Esophagus squamous epithelium (tissue), 5 donors: ENCODE results near the gene VRTN. TPM values are rescaled to one million over a fixed set of nuclear protein-coding genes. Genes with fewer than 3 reads are reported as not detected.

Experiments
- DNase-seq: peaks from one replicate; lab custom pipeline; 2025; lab: John Stamatoyannopoulos, UW
- H3K27ac ChIP-seq, 4 donors: fragments of 200-600 bp; sonication (generic); one replicate each; pipeline ENCODE4 v1.5.1; 2016 to 2019; ENCODE audit warnings: mild to moderate bottlenecking in 1 of 4
- H3K27me3 ChIP-seq, 4 donors: fragments of 200-600 bp; sonication (generic); 1 replicate in 3 of 4; 2 replicates in 1 of 4; pipeline versions ENCODE4 v1.5.1 to v1.6.0; 2017 to 2021; ENCODE audit warnings: antibody characterized with exemption in 1 of 4
- H3K36me3 ChIP-seq, 3 donors: fragments of 200-600 bp; sonication (generic); one replicate each; pipeline ENCODE4 v1.5.1; 2016 to 2019
- H3K4me1 ChIP-seq, 3 donors: fragments of 200-600 bp; sonication (generic); one replicate each; pipeline ENCODE4 v1.5.1; 2017 to 2019
- H3K4me3 ChIP-seq, 4 donors: fragments of 200-600 bp; sonication (generic); 1 replicate in 3 of 4; 2 replicates in 1 of 4; pipeline ENCODE4 v1.5.1; 2016 to 2019; ENCODE audit warnings: mild to moderate bottlenecking in 2 of 4, moderate library complexity in 1 of 4
- H3K9me3 ChIP-seq, 3 donors: fragments of 200-600 bp; sonication (generic); one replicate each; pipeline ENCODE4 v1.5.1; 2016 to 2019
- CTCF ChIP-seq, 6 experiments: fragments of 450-650 bp in 4 of 6; fragments of 200-600 bp in 2 of 6; sonication (generic) in 2 of 6; IDR thresholded peaks; one replicate each; pipeline ENCODE4 v1.5.1; 2016 to 2019; ENCODE audit warnings: antibody characterized with exemption in 6 of 6, mild to moderate bottlenecking in 4 of 6, moderate library complexity in 4 of 6
- POLR2A ChIP-seq, 4 donors: fragments of 450-650 bp; IDR thresholded peaks; one replicate each; pipeline ENCODE4 v1.6.1; 2017; ENCODE audit warnings: antibody characterized with exemption in 4 of 4, mild to moderate bottlenecking in 4 of 4, moderate library complexity in 3 of 4
- WGBS, 2 donors: methylation state at CpG; one replicate each; pipeline ENCODE4 v1.1.5; 2018; 5-methylcytosine and 5-hydroxymethylcytosine counted together
- intact Hi-C: fragments of 100-400 bp; cut with DNase I; formaldehyde crosslinking; loops from one replicate; pipeline ENCODE4 v1.15.0; 2022
- total RNA-seq, 4 donors: library from RNA; depleted of rRNA; stranded (reverse); fragments of >200 nt; gene quantifications; one replicate each; pipeline ENCODE4 v1.1.0, GENCODE V29; 2016
- donor health status: DM: yes; HTN: yes; CAD: no.

VRTN gene
- total RNA-seq, 4 donors from 2014 or later: not detected

DNA sequence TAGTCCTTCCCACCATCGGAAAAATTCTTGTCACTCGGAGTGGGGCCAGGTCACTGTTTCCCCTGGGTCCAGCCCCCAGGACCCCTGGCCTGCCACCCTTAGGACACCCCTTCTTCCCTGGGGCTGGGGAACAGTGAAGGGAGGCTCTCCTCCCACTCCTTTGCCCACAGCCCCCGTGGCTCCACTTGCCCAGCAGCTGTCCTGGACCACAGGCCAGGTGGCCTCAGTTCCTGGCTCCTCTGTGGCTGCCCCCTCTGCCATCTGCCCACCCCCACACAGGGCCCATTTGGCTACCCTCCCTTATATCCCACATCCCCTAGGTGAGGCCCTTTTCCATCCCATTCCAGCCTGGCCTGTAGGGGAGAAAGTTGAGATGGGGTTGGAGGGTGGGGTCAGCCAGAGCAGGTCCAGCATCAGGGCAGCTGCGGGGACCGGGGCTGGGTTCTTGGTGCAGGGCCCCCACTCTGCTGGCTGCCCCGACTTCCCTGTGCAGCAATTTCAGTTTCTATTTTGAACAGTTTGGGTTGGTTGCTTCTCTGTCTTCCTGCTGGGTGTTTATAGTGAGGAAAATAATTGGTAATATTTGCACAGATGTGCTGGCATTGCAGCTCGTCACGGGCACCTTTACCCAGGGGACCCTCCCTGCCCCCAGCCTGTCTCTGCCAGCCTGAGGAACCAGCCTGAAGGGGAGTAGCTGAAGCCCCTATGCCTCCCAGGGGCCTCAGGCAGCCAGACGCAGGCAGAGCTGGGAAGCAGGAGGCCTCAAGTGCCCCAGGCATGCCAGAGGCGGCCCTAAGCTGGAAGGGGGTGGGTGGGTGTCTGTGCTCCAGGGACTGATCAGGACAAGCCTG, 54.4 kb downstream of the VRTN start:
- Histone ChIP-seq H3K27ac (no peak overlapping the region), H3K27me3 (peaks cover 0 to 56% (median 0%) of the 10 kb centered on the region in 4 donors), H3K4me3 (no peak overlapping the region), H3K9me3 (no peaks in the 10 kb centered on the region), H3K4me1 (peaks cover 10 to 18% (median 14%) of the 10 kb centered on the region in 3 donors), H3K36me3 (no peaks in the 10 kb centered on the region)
- WGBS, 2 donors: 47% methylated on average over 3 to 5 of the region's 10 CpGs
- intact Hi-C loops: no loop called here
- TF ChIP-seq CTCF (IDR thresholded peaks at IDR 0.05): no peak
- TF ChIP-seq POLR2A (IDR thresholded peaks at IDR 0.05): no peak
- no peak for DNase-seq

DNA sequence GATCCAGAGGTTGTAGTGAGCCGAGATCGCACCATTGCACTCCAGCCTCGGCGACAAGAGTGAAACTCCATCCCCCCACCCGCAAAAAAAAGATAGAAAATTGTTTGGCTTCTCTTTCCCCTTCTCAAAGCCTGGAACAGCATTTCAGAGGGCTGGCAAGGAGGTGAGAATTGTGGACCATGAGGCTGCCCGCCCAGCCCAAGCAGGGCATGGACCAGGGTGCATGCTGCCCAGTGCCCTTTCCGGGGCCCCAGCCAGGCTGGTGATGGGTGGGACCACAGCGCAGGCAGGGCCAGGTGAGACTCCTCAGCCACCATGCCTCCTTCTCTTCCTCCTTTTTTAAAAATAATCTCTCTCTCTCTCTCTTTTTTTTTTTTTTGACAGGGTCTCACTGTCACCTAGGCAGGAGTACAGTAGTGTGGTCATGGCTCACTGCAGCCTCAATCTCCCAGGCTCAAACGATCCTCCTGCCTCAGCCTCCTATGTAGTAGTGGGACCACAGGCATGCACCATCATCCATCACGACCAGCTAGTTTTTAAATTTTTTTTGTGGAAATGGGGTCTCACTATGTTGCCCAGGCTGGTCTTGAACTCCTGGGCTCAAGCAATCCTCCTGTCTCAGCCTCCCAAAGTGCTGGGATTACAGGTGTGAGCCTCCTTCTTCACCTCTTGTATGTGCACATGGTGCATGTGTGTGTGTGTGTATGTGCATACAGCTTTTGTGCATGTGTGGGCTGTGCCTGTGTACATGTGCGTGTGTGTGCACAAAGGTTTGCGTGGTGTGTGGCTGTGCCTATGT, 55.5 kb downstream of the VRTN start:
- no peak for DNase-seq
- intact Hi-C loops: no loop called here
- Histone ChIP-seq H3K36me3 (no peaks in the 10 kb centered on the region), H3K27me3 (peaks cover 0 to 51% (median 0%) of the 10 kb centered on the region in 4 donors), H3K4me1 (peaks cover 10 to 18% (median 14%) of the 10 kb centered on the region in 3 donors), H3K9me3 (no peaks in the 10 kb centered on the region), H3K27ac (no peak overlapping the region), H3K4me3 (no peak overlapping the region)
- 86 to 87% methylated on average over 12 of the region's 12 CpGs for WGBS, 2 donors
- no peak for TF ChIP-seq POLR2A (IDR thresholded peaks at IDR 0.05)

DNA sequence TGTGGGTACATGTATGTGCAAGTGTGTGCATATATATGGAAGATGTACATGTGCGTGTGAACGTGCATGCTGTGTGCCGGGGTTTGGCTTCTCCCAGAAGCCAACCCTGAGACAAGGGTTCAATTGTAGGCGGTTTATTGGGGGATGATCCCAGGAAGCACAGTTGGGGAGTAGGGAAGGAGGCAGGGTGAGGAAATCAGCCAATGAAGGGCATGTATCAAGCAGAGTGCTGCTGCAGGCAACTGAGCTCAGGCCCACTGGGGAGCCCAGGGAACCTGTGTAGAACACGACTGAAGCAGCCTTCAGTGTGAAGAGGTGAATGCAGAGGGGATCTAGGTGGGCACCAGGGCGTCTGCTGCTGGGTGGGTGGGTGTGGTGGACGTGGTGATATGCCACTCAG, 56.2 kb downstream of the VRTN start:
- Histone ChIP-seq H3K36me3 (no peaks in the 10 kb centered on the region), H3K9me3 (no peaks in the 10 kb centered on the region), H3K4me3 (no peak overlapping the region), H3K27me3 (peaks cover 0 to 50% (median 0%) of the 10 kb centered on the region in 4 donors), H3K27ac (no peak overlapping the region), H3K4me1 (peaks cover 10 to 18% (median 14%) of the 10 kb centered on the region in 3 donors)
- no peak for TF ChIP-seq CTCF (IDR thresholded peaks at IDR 0.05)
- TF ChIP-seq POLR2A (IDR thresholded peaks at IDR 0.05): no peak
- WGBS, 2 donors: 64 to 77% methylated on average over 6 to 7 of the region's 7 CpGs
- no peak for DNase-seq
- intact Hi-C loops: no loop called here

DNA sequence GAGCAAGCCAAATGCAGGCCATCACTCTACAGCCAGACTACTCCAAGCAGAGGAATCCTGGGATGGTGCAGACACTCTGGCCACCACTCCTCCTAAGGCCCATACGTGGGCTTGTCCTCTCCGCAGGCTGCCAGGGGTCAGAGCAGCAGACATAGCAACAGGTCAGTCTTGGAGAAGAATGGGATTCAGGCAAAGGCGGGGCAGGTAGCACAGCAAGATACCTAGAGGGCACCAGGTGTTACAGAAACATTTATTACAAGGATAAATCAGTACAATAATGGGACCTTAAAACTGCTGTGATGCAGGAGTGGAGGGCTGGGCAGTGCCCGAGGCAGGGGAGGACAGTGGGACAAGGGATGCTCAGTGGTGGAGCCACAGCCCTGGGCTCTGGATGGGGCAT, 57.4 kb downstream of the VRTN start:
- TF ChIP-seq POLR2A (IDR thresholded peaks at IDR 0.05): no peak
- no peak for TF ChIP-seq CTCF (IDR thresholded peaks at IDR 0.05)
- DNase-seq: no peak
- no peaks in the 10 kb centered on the region for H3K9me3 ChIP-seq
- H3K36me3 ChIP-seq: no peaks in the 10 kb centered on the region
- no peak overlapping the region for H3K27ac ChIP-seq
- no peak overlapping the region for H3K4me3 ChIP-seq
- 65 to 79% methylated on average over 2 to 3 of the region's 4 CpGs for WGBS, 2 donors
- H3K27me3 ChIP-seq: peaks cover 0 to 56% (median 0%) of the 10 kb centered on the region in 4 donors
- peaks cover 10 to 18% (median 14%) of the 10 kb centered on the region in 3 donors for H3K4me1 ChIP-seq
- intact Hi-C loops: no loop called here

DNA sequence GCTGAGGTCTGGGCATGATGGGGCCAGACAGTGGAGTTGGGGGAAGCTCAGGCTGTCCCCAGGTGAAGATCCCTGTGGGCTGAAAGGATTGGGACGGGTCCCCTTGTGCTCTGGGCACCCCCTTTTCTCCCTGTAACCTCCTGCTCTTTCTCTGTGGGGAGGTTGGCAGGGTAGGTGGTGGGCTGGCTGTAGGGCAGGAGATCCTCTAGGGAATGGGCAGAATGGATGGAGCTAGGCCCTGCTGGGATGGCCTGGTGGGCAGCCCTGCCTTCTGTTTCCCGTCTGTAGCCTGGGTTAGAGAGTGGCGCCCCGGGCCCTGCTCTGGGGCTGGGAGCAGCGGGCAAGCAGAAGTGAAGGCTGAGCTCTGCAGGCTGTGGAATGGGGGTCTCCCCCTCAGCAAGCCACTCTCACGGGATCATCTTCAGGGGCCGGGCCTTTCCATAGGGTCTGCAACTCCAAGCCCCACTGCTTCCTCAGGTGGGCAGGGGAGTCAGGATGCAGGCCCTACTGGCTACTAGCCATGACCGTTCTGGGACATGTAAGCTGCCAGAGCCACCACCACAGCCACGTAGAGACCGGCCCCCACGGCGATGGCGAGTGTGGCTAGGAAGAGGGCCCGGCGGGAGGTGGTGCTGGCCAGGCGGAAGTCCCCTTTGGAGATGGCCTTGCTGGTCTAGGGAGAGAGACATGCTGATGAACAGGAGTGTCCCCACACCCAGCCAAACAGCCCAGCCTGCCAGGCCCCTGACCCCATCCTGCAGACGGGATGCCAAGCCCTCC, 58.9 kb downstream of the VRTN start:
- Histone ChIP-seq H3K27me3 (peaks cover 0 to 59% (median 0%) of the 10 kb centered on the region in 4 donors), H3K9me3 (no peaks in the 10 kb centered on the region), H3K36me3 (no peaks in the 10 kb centered on the region), H3K27ac (no peak overlapping the region), H3K4me1 (peaks cover 0 to 5% (median 2%) of the 10 kb centered on the region in 3 donors), H3K4me3 (no peak overlapping the region)
- no peak for DNase-seq
- WGBS, 2 donors: 91 to 100% methylated on average over 1 to 7 of the region's 17 CpGs
- intact Hi-C loops: no loop called here
- TF ChIP-seq POLR2A (IDR thresholded peaks at IDR 0.05) (no peak), CTCF (IDR thresholded peaks at IDR 0.05) (no peak)
